ENCODE measurements around the gene TRIM32. TPM values are rescaled to one million over a fixed set of nuclear protein-coding genes. Genes with fewer than 3 reads are reported as not detected.
A peak's percentile ranks its signal among the peaks of the same experiment; 100 is the strongest.

The TRIM32 gene
- total RNA-seq, 1 experiment from 2014 or later, result 34.2 TPM

DNA sequence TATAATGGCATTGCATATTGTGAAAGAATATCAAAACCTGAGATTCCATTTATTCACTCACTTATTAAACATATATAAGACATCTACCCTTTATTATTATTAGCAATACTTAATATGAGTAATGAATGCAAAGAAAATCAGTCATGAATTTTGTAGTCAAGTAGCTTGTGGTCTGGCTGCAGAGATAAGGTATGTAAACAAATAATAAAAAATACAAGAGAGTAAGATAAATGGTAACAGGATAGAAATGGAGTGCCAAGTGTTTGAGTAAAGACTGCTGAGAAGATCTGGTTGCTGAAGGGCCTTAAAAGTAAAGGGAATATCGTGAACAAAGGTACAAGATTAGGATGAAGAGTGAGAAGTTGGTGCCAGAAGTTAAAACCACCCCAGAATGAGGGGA is 18.4 kb downstream of the TRIM32 start:
- DNase-seq (ENCODE audit: low read depth), result no peak

DNA sequence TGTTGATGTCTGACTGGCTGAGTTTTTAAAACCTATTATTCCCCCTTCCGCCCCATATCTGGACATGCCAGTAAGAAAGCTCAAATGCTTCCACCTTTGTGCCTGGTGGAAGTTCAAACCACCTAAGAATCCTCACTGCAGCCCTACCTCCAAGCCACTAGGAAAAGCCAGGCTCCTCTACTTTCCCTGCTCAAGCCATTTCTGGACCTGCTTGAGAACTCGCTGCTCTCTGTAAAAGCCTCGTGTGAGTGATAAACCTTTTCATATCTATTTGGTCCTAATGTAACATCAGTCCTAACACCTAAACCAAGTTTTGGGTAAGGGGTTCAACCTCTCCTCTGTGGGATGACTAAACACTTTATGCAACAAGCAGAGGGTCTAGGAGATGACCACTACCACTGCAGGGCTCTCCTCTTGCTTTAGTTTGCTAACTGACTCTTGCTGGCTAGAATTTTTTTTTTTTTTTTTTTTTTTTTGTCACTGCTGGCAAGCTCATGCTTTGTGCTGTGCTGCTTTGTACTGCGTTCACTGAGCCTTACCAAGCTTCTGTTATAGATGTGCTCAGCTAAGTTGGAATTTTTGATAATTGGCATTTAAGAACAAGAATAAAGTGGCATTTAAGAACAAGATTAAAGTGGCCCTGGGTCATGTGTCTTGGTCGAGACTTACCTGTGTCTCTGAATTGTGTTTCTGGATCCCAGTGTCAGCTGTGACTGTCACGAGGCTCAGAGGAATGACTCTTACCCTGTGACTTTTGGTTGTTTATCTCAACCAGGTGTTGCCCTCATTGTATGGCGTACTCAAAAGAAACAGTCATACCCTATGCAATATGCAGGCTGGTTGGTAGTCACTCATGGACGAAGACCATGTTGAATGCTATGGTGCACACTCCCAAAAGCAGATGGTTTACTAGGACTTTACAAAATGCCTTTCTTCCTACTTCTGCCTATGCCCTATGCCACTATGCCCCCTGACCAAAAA is 19.5 kb downstream of the TRIM32 start:
- no peak for DNase-seq (ENCODE audit: low read depth)

DNA sequence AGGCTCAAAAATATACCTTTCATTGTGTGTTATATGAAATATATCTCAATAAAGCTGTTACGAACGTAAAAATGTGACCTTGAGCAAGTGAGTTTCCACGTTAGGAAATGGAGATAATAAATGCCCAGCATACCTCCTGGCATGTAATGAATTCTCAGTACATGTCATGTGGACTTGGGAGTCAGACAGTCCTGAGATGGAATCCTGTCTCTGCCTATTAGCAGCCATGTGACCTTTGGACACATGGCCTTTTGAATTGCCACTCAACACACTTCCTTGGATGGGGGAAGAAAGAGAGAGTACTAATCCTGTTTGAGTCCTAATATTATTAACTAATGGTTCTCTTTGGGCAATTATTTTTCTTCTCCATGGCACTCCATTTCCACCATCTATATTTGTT is 25.7 kb downstream of the TRIM32 start:
- DNase-seq (ENCODE audit: low read depth), result no peak

- no peak for DNase-seq (ENCODE audit: low read depth)
Measured at GRCh38 chr9:116713271-116713670, 26.2 kb downstream of the TRIM32 start.

DNA sequence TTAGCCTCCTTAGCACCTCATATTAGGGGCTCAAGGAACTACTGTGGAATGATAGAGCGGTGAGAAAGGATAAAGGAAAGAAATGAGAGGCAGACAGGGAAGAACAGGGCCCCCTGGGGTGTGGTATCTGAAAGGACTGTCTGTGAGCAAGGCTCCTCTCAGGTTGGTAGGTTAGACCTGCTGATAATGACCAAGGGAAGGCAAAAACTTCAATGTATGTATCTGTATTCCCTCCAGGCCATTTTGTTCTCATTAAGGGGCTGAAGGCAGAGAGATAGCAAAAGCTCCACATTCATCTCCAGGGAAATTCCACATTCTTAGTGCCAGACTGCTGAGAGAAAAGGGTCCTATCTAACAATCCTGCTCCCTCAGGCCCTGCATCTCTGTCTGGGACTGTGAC is 28.6 kb downstream of the TRIM32 start:
- DNase-seq (ENCODE audit: low read depth), result no peak

- no peak for DNase-seq (ENCODE audit: low read depth)
Measured at GRCh38 chr9:116716438-116716837, 29.3 kb downstream of the TRIM32 start.

- no peak for DNase-seq (ENCODE audit: low read depth)
Measured at GRCh38 chr9:116717150-116717549, 30.0 kb downstream of the TRIM32 start.

GRCh38 chr9:116718111-116718510 is 31.0 kb downstream of the TRIM32 start:
- no peak for DNase-seq (ENCODE audit: low read depth)

DNA sequence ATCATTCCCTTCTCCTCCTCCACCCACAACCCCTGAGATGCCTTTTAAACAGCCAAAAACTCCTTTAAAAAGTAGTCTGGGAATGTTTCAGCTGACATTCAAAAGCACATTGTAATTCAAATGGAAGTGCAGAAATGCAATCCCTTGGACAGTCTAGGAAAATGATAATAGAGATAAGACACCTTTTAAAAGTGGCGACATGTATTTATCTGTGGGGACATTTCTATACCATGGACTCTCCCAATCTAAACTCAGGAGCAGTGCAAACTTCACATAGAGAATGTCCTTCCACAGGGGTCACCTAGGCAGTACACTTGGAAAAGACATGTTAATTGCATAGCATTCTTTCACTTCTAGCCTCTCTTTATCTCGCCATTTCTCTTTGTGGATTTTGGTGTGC is 33.0 kb downstream of the TRIM32 start:
- no peak for DNase-seq (ENCODE audit: low read depth)

- no peak for DNase-seq (ENCODE audit: low read depth)
Measured at GRCh38 chr9:116721411-116721810, 34.3 kb downstream of the TRIM32 start.

DNA sequence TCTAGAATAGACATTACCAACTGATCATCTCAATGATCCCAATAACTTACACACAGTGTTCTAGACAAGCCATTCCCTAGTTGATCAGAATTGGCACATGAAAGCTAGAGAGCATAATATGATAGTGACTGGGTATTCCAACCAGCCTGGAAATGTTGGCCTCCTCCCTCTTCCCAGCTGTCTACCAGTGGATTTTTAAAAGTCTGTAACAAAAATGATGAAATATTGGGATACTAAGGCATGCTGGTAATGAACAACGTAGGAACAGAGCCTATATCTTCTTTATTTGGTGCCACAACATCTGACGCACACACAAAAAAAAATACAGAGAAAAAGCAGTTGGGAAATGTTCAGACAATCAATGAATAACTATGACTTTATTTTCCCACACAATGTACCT is 34.8 kb downstream of the TRIM32 start:
- no peak for DNase-seq (ENCODE audit: low read depth)

- no peak for DNase-seq (ENCODE audit: low read depth)
Measured at GRCh38 chr9:116724123-116724522, 37.0 kb downstream of the TRIM32 start.

DNA sequence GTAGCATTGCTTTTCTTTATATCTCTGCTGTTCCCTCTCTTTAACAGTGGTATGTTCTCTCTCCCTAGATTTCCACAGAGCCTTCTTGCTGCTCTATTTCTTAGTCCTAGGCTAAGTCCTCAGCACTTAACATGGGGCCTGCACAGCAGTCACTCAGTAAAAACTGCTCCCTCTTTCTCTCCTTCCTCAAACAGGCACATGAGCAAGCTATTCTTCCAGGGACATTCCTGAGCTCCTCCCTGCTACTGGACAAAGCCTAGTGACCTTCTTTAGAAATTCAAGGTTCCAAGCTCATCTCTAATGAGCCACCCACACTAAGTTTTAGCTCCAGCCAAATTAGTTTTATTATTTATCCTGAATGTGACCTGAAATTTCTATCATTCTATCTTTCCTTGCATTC is 39.5 kb downstream of the TRIM32 start:
- DNase-seq (ENCODE audit: low read depth), result no peak

GRCh38 chr9:116733010-116733641 is 46.0 kb downstream of the TRIM32 start:
- DNase-seq (ENCODE audit: low read depth), result no peak

- no peak for DNase-seq (ENCODE audit: low read depth)
Measured at GRCh38 chr9:116736399-116737151, 49.5 kb downstream of the TRIM32 start.

DNA sequence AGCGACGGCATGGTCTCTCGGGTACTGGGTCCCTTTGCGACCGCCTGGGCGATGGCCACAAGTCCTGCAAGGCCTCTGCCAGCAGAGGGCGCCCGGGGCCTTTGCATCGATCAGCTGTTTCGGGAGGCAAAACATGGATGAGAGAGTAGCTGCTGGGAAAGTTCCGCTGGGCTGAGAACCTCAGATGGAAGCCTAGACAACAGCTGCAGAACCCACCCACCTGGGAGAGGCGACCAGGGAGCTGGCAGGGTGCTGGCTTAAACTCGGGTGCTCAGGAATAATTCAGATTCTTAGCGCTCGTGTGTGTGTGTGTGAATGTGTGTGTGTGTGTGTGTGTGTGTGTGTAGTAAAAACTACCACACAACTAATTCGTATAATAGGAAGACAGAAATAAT is 50.0 kb downstream of the TRIM32 start:
- DNase-seq (ENCODE audit: low read depth), result peak; percentile 66

GRCh38 chr9:116741086-116741740 is 54.1 kb downstream of the TRIM32 start:
- no peak for DNase-seq (ENCODE audit: low read depth)

DNA sequence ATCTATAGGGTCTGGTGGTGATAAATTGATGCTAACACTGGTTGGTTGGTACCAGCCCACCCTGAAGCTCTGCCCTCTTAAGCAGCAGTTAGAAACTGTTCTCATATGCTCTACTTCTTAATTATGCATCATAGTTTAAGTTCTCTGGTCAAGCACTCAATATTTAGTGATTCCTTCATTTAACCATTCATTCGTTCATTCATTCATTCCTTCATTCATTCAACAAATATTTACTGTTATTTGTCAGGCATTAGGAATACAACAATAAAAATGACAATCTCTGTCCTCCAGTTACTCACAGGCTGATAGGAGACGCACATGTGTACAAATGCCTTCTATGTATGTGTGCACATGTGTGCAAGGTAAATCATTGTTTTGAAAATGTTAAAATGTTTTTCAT is 54.6 kb downstream of the TRIM32 start:
- DNase-seq (ENCODE audit: low read depth), result no peak

GRCh38 chr9:116749176-116749575 is 62.1 kb downstream of the TRIM32 start:
- DNase-seq (ENCODE audit: low read depth), result no peak

GRCh38 chr9:116749772-116750171 is 62.7 kb downstream of the TRIM32 start:
- DNase-seq (ENCODE audit: low read depth), result no peak

DNA sequence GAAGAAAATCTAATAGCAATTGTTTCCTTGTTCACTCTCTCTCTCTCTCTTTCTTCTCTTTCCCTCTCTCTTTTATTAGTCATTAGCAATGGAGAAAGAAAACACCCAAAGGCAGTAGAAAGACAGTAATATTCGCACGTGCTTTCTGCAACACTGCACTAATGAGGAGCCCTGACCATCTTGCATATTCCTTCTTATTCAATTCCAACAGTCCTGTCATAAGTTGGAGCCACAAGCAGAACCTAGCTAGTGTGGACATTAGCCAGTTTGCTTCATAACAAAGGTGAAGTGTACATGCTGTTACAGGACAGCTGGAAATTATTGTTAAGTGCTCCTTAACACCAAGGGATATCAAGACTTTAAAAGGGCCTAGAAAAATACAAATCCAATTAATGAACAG is 63.4 kb downstream of the TRIM32 start:
- no peak for DNase-seq (ENCODE audit: low read depth)
